Activated CD8-positive, alpha-beta memory T cell treated with anti-CD3 and anti-CD28 coated beads, Interleukin-2, amount 50 U/mL, for 1 hour (primary cell): ENCODE measurements around the gene TNNT3.

ENCODE experiments used
- DNase-seq: peaks from one replicate; pipeline ENCODE4 v3.0.0-alpha.2; 2020; ENCODE audit errors: extremely low read depth

The TNNT3 gene

DNA sequence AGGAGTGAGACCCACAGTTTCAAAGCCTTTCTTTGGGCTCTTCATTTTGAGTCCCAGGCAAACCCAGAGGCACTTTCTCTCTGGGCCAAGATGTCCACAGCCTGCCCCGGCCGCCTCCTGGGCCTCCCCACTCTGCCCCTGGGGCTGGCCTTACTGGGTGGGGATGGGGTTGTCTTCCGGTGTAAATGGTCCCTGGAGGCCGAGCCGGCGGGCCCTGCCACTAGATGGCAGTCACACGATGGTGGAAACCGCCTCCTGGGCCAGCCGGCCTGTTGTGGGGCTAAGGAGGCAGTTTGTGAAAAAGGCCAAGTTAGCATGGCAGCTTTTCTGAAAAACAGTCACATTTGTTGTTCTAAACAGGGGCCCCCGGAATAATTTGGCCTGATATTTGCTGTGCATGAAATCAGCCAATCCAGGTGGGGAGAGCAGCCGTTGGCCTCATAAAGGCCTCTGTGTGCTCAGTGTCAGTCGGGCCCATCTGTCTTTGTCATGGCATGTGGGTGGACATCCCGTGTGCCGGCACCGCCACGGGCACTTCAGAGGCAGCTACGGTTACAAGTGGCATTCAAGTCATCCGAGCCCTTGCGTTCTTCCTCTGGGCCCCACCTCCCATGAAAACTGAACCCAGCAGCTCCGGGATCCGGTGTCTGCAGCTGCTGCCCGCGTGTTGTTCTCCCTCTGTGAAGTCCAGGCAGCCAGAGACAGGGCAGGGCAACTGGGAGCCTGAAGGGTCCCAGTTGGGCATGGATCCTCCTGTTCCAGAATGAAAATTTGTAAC is 34.2 kb downstream of the TNNT3 start:
- no peak for DNase-seq

DNA sequence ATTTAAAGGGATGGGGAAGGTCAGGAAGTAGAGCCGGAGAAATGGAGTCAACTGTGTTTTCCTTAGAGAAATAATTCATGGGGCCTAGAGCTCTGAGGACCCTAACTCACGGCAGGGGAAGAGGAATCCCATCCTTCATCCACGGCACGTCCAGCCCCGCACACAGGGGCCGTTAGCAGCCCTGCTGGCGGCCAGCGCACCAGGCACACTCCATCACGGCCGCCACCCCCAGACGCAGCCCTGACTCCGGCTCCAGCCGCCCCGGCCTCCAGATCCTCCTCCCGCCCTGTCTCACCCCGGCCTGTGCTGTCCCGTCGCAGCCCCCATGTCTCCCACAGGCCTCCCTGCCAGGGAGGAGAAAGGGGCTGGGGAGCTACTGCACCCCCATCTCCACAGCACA is 38.9 kb downstream of the TNNT3 start:
- no peak for DNase-seq

DNA sequence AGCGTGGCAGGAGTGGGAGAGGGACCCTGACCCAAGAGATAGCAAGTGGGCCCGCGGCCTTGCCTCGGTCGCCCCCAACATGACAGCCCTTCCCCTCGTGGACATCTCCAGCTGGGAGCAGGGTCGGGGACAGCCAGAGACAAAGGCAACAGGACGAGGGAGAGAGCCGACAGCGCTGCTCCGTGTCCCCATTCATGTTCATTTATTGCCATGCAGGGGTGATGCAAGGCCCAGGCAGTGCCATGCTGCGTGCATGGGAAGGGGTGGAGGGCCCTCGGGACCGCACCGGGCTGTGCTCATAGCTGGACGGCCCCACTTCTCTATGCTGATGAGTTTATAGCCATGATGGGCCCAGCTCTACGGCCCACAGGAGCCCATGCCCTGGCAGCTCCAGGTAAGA is 40.3 kb downstream of the TNNT3 start:
- DNase-seq: no peak

DNA sequence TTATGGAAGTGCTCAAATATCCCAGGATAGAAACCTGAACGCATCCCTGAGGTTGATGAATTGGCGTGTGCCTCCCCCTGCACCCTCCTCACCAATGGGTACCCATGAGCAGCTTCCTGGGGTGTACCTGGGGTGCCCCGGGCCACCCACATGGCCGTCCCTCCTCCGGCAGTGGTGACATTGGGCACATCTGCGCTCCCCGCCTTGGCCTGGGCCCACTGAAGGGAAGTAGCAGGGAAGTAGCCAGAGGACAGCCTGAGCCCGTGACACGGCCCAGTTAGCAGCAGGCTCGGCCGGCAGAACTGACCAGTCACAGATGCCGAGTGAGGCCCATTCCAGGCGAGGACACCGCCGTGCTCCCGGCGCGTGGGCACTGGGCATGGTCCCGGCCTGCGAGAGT is 44.4 kb downstream of the TNNT3 start:
- no peak for DNase-seq

DNA sequence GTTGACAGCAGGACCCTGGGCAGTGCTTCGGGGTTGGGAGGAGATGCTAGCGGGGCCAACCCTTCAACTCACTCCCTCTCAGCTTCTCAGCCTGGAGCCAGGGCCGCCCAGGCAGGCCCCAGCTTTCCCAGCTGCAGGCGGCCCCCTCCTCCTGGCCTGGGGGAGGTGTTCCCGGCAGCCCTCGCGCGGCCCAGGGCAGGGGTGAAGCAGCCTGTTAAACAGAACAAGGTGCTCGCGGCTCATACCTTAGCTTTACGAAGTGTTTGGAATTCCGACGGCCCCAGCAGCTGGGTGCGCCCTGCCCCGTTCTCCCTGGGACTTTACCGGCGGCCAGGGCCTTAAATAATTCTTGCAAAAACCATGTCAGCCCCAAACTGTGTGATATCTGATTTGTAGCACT is 44.8 kb downstream of the TNNT3 start:
- DNase-seq: no peak

DNA sequence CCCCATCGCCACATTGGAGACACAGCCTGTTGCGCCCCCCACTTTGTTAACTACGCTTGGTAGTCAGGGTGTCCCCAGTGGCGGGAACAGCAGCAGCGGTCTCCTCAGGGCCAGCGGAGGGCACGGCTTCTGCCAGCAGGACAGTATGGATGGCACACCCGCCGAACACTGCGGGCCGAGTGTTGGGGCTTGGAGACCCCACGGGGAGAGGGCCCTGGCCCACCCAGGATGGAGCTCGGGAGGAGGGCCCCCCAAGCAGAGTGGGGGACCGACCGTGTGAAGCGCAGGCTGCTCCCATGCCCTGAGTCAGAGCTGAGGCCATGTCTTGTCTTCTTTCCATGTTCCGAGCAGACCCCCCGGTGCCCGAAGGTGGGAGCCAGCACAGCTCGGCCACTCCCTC is 45.5 kb downstream of the TNNT3 start:
- no peak for DNase-seq

DNA sequence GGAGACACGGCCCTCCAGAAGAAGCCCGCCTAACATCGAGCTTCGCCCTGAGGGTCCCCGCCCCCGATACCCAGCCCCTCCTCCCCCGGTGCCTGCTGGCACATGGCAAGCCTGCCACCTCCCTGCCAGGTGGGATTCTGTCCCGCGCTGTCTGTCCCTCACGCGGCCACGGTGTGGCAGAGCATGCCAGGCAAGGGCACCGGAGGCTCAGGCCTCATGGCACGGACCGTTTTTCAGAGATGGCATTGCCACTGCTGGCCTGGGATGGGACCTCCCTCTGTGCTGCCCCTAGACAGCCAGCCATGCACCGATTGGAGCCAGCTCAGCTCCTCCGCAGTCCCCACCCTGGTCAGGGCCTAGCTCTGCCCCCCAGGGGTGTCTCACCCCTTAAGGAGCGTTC is 47.0 kb downstream of the TNNT3 start:
- DNase-seq: no peak

DNA sequence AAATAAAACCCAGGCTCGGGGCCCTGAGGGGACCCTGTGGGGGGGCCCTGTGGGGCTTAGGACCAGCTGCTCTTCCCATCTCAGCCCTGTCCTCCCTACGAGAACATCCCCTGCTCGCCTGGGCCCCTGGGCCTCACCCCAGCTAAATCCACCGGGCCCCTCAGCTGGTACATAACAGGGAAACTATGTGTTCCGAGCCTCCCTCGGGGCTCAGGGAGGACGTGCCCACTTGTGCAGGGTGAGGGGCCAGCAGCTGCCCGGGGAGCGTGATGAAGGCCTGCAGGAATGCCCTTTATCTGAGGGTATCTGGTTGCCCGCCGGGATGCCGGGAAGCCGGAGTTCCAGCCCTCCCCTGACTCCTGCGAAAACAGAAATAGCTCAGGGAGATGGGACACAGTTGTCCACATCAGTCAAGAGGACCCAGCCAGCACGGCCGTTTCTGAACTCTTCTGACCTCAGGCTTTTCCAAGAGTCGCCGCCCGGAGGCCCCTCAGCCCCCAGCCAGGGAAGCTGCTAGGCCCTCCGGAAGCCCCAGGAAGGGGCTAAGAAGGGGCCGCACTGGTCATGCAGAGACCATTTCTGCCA is 48.2 kb downstream of the TNNT3 start:
- DNase-seq: no peak

DNA sequence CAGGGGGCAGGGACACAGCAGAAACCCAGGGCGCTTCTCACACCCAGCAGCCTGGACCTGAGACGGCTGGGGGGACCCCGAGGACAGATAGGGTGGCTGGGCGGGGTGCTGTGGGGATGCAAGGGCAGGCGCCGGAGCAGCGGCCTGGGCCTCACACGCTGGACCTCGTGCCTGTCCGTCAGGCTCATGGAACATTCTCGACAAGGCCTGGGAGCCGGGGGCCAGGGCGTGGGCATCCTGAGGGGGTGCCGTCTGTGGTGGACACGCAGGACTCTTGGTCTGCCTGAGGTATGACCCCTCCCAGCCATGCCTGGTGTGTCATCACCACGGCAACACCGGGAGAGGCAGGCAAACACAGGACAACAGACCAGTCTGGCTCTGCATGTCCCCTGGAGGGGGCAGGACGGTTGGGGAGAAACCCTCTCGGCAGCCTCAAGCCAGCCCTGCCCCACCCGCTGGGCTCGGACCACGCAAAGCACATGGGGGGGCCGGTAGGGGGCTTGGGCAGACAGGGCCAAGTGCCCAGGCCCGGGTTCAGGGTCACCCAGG is 49.0 kb downstream of the TNNT3 start:
- DNase-seq: no peak

DNA sequence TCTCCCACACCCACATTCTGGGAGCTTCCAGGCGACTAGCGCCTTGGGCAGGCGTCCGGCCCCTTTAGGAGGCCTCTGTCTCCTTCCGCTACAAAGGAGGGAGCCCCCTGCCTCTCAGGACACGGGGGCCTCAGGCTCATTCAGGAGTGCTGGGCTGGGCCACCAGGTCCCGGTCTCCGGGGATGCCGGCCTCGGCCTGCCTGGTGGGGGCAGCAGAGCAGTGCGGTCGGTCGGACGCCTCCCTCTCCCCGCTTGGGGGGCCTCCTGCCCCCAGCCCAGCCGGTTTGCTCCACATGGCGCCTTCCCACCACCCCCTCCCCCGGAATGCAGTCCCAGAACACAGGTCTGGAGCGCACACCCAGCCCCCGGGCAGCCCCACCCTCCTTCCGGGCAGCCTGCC is 49.5 kb downstream of the TNNT3 start:
- no peak for DNase-seq

DNA sequence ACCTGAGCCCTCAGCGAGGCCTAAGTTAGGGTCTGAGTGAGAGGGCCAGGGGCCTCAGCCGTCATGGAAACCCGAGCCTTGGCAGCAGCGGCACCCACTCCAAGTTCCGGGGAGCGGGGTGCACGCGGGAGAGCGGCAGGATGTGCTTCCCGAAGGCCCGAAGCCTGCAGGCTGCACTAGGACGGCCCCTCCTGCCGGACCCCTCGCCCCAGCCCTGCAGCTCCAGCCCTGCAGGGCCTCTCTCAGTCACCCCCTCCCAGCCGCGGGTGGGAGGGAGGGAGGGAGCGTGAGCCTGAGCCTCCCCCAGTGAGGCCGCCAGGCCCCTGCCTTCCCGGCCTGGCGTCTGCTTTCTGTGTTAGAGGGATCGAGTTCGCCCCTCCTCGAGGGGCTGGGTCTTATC is 50.3 kb downstream of the TNNT3 start:
- no peak for DNase-seq

DNA sequence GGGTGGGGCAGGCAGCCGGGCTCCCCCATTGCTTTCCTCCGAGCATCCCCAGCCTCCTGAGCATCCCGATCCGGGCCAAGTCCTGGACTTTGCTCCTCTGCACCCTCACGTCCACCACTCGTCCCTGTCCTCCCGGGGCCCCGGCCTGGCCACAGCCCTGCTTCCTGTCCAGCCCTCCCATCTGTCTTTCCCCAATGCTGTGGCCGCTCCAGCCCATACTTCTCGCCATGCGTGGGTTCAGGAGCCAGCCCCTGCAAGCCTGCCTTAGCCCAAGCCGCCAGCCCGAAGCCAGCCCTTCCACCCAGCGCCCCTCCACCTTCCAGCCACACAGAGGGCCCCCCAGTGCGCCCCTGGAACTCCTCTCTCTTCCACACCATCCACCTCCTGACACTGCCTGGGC is 51.5 kb downstream of the TNNT3 start:
- DNase-seq: no peak

DNA sequence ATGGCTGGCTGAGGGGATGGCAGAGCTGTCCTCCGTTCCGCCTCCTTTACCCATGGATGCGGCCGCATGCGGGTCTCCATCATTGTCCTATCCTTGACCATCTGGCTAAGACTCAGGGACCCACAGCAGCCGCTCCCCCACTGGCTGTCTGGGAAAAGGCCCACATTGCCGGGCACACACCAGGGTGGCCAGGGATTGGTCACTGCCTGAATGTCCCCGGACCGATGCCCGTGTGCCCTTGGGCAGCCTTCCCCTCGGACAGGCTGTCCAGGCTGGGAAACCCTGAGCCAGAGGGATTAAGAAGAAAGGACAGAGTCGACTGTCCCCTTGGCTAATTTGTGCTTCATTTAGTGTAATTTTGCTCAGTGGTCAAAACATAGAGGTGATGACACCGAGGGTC is 55.7 kb downstream of the TNNT3 start:
- no peak for DNase-seq

DNA sequence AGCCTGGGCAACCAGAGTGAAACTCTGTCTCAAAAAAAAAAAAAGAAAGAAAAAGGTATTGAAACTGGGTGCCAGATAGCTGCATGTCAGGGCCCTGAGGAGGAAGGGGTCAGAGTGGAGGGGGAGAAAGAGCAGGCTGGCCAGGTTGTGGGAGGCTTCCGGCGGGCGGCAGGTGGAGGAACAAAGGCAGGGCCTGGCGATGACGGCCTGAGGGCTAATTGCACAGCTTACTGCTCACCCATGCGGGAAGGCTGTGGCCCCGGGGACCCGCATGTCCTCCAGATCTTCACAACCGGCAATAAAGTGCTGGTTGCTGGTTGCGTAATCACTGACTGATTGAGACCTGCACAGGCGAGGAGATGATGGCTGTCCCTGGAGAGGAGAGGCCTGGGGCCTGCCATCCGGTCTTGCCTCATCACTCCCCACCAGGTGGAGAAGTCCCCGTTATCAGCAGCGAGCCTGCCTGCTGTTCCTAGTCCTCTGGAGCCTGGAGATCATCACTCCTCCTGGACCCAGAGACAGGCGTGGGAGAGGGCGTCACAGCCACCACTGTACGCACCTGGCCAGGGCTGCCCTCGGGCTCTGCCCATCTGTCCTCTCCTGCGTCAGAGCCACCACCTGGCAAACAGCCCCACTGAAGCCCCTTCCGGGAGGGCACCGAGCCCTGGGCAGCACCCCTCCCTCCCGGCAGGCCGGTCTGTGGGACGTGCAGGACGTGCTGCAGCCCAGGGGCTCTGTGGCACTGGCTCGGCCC is 59.4 kb downstream of the TNNT3 start:
- no peak for DNase-seq

DNA sequence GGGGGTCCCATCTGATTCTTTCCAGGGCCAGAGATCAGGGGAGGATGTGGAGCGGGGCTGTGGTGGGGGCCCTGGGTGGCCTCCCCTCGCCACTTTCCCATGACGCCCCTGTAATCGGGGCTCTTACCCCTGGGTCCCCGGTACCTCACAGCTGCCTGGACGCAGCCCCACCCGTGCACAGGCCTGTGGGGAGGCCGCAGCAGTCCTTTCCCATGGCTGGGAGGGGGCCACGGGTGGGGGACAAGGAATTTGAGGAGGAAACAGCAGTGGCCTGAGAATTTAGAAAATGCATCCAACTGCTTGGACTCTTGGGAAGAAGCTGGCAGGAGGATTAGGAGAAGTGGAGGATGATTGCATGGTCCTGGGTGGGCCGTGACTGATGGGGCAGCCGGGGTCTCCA is 60.1 kb downstream of the TNNT3 start:
- no peak for DNase-seq

DNA sequence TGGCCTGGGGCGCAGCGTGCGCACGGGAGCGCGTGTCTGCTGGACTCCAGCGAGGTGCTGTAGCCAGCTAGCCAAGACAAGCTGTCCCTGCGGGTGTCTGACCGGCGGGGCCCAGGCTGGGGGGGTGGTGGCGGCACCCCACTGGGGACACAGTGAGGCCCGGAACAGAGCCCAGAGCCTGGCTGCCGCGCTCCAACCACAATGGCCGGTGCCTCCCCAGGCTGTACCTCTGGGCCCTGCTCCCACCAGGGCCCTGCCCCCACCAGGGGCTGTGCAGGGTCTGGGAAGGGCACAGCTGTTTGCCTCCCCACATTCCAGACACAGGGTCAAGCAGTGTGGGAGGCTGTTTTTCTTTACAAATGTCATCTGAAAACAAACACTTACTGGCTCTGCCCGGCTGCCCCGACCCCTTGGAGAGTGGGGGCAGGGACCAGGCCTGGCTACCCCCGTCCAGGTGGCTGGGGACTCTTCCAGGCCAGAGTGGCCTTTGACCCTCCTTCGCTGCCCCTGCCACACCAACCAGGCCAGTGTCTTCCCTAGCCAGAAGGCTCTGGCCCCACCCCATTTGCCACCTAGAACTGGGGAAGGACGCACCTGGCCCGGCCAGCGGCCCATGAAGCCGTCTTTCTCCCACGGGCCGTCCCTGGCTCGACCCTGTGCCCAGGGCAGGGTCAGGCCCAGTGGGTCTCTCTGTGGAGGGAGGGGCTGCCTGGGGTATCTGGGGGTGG is 63.5 kb downstream of the TNNT3 start:
- DNase-seq: no peak

DNA sequence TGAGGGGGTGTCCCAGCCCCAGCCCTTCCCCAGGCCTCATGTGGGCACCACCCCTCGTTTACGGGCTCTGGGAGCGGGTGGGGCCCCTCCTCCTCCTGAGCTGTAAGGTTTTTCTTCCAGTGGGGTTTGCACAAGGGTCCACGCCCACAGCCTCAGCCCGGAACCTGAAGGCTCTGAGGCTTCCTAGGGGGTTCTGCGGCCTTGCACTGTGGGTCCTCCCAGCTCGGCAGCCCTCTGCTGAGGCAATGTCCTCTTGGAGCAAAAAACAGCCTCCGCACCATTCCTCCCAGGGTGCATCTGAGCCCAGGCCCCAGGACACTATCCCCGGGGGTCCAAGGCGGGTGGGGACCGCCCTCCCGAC is 64.1 kb downstream of the TNNT3 start:
- no peak for DNase-seq

DNA sequence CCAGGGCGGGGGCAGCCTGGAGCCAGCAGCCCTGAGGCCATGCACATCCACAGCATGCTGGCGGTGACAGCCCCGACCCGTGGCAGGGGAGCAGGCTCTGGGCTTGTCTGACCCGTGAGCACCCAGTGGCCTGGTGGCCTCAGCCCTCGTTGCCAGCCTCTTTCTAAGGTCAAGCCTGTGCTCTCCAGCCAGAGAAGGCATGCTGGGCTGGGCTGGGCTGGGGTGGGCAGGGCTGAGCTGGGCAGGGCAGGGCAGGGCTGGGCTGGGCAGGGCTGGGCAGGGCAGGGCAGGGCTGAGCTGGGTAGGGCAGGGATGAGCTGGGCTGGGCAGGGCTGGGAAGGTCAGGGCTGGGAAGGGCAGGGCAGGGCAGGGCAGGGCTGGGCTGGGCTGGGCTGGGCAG is 67.5 kb downstream of the TNNT3 start:
- DNase-seq: no peak

DNA sequence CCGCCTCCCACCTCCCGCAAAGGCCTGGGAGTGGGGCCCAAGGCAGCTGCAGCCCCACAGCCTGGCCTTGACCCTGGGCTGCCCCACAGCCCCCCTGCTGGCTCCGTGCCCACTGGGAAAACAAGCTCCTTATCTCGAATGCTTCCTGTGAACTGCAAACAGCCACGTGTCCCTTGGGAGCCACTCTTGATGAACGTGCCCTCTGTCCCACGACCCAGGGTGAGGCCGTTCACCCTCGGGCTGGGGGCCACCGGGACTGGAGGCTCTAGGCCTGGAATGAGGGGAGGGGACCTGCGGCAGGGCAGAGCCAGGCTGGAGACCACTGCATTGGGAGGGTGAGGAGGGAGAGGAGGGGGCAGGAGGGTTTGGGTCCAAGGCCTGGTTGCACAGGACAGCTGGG is 68.7 kb downstream of the TNNT3 start:
- DNase-seq: no peak
